PFSK-1 (cell line): ENCODE measurements around the gene ADORA2B.

Experiments used
- POLR2AphosphoS5 ChIP-seq: IDR thresholded peaks from 2 replicates; pipeline ENCODE4 v1.6.1; 2012; ENCODE audit warnings: low read depth, mild to moderate bottlenecking, control low read depth, low read length, moderate library complexity
- SIN3A ChIP-seq: IDR thresholded peaks from 2 replicates; pipeline ENCODE4 v1.6.1; 2012; ENCODE audit warnings: mild to moderate bottlenecking, low read length, moderate library complexity, borderline replicate concordance; ENCODE audit not compliant: insufficient read depth
- TAF1 ChIP-seq: IDR thresholded peaks from 2 replicates; pipeline ENCODE4 v1.6.1; 2012; ENCODE audit warnings: low read length, control low read depth, borderline replicate concordance; ENCODE audit not compliant: insufficient read depth
- TF ChIP-seq, protein P1 (sequence below), 2 experiments: IDR thresholded peaks; 2 replicates each; pipeline versions ENCODE4 v1.6.1 to v1.8.0; 2011 to 2012; ENCODE audit warnings: low read depth in 2 of 2, low read length in 2 of 2, control low read depth in 1 of 2, inconsistent platforms in 1 of 2, mild to moderate bottlenecking in 1 of 2, moderate library complexity in 1 of 2; ENCODE audit not compliant: insufficient read depth in 1 of 2

DNA sequence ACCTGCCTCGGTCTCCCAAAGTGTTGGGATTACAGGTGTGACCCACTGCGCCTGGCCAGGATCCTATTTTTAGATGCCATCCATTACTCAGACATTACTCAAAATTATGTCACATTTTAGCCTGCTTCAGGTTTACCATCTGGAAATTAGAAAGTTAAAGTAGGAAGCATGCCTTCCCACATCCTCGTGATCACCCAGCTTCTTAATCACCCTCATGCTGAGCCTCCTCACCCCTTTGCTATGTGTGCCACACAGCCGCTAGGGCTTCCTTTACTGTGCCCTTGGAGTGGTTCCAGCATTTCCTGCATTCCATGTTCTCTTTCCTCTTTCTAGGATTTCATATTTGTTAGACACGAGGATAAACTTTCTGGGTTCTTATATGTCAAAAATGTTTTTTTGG, 9.3 kb downstream of the ADORA2B start:
- TF ChIP-seq POLR2AphosphoS5 = no peak
- no peak for TF ChIP-seq SIN3A
- no peak for TF ChIP-seq TAF1
- TF ChIP-seq, protein P1, sequence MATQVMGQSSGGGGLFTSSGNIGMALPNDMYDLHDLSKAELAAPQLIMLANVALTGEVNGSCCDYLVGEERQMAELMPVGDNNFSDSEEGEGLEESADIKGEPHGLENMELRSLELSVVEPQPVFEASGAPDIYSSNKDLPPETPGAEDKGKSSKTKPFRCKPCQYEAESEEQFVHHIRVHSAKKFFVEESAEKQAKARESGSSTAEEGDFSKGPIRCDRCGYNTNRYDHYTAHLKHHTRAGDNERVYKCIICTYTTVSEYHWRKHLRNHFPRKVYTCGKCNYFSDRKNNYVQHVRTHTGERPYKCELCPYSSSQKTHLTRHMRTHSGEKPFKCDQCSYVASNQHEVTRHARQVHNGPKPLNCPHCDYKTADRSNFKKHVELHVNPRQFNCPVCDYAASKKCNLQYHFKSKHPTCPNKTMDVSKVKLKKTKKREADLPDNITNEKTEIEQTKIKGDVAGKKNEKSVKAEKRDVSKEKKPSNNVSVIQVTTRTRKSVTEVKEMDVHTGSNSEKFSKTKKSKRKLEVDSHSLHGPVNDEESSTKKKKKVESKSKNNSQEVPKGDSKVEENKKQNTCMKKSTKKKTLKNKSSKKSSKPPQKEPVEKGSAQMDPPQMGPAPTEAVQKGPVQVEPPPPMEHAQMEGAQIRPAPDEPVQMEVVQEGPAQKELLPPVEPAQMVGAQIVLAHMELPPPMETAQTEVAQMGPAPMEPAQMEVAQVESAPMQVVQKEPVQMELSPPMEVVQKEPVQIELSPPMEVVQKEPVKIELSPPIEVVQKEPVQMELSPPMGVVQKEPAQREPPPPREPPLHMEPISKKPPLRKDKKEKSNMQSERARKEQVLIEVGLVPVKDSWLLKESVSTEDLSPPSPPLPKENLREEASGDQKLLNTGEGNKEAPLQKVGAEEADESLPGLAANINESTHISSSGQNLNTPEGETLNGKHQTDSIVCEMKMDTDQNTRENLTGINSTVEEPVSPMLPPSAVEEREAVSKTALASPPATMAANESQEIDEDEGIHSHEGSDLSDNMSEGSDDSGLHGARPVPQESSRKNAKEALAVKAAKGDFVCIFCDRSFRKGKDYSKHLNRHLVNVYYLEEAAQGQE (IDR thresholded peaks at IDR 0.05; ENCODE audit: insufficient read depth in 1 of 2, low read depth in 2 of 2, low read length in 2 of 2) = no peak
